ENCODE measurements around the gene P2RX4.
"Not testable (repeated sequence)": the region's sequence is repeated elsewhere in the genome, so short reads cannot be mapped to it uniquely, and the experiment has no call there.

The P2RX4 gene

DNA sequence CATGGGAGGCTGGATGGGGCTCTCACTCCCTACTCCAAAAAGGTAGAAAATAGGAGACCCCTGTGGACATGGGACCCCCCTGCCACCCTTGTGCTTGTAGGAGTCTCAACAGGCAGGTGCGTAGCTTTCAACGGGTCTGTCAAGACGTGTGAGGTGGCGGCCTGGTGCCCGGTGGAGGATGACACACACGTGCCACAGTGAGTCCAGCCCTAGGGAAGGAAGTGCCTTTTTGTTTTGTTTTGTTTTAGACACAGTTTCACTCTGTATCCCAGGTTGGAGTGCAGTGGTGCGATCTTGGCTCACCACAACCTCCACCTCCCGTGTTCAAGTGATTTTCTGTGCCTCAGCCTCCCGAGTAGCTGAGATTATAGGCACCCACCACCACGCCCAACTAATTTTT, 12.9 kb downstream of the P2RX4 start:
- DNase-seq (ENCODE audit: low spot score) = no peak

DNA sequence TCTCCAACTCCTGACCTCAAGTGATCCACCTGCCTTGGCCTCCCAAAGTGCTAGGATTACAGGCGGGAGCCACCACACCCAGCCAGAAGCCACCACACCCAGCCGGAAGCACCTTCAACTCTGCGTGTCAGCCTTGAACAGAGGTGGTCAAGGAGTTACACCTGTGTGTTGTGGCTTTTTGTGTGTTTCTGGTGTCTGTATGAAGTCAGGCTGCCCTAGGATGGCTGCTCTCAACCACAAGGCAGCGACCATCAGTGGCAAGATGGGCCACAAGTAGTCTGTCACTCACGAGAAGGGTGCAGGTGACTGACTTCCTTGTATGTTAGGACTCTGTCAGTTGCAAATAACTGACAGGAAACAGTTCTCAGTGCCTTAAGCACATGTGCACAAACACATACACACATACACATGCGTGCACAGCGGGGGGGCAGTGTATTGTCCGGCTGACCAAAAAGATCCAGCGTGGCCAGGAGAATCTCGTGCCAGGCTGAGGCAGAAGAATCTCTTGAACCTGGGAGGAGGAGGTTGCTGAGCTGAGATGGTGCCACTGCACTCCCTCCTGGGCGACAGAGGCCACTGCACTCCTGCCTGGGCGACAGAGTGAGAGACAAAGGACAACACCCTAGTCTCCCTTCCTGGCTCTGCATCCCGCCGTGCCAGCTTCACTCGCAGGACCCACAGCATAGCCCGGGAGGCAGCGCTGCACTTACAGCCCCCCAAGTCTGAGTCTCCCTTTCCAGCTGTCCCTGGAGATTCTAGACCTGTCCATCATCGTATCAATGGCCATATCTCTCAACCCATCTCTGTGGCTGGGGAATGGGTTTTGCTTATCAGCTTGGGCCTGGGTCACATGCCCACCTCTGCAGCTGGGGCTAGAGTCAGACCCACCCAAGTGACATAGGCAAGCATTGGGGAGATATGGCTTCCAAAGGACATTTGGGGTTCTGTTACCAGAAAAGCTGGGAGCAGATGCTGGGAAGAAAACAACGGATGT, 13.7 kb downstream of the P2RX4 start:
- no peak for DNase-seq (ENCODE audit: low spot score)

DNA sequence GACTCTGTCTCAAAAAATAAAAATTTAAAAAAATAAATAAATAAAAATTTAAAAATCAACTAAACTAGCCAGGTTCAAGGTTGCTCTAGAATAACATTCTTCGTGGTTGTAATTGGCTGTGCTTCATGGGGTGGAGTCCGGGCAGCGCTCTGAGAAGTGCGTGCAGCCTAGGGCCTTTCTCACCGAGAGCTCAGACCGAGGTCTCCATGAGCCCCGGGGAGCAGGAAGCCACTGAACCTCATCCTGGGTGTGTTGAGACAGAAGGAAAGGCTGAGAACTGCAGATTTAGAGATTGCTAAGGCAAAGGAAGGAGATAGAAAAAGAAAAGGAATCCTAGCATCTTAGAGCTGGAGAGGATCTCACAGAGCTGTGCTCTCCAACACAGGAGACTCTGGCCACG, 14.7 kb downstream of the P2RX4 start:
- no peak for DNase-seq (ENCODE audit: low spot score)

DNA sequence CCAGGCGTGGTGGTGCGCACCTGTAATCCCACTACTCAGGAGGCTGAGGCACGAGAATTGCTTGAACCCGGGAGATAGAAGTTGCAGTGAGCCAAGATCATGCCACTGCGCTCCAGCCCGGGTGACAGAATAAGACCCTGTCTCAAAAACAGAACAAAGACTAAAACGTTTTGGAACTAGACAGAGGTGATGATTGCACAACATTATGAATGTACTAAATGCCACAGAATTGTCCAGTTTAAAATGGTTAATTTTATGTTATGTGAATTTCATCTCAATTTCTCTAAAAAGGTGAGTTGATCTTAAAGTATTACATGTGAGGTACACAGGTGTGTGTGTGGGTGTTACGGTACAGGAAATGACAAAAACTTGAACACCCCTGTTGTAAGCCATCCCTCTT, 16.5 kb downstream of the P2RX4 start:
- DNase-seq (ENCODE audit: low spot score) = no peak

DNA sequence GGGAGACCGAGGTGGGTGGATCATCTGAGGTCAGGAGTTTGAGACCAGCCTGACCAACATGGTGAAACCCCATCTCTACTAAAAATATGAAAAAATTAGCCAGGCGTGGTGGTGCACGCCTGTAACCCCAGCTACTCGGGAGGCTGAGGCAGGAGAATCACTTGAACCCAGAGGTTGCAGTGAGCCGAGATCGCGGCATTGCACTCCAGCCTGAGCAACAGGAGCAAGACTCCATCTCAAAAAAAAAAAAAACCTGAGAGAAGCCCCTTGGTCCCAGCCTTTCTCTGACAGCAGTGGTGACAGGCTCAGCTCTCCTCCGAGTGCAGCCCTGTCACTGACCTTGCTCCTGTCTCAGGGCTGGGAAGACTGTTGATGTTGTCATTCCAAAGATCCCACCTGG, 16.9 kb downstream of the P2RX4 start:
- not testable (repeated sequence) for DNase-seq (ENCODE audit: low spot score)

DNA sequence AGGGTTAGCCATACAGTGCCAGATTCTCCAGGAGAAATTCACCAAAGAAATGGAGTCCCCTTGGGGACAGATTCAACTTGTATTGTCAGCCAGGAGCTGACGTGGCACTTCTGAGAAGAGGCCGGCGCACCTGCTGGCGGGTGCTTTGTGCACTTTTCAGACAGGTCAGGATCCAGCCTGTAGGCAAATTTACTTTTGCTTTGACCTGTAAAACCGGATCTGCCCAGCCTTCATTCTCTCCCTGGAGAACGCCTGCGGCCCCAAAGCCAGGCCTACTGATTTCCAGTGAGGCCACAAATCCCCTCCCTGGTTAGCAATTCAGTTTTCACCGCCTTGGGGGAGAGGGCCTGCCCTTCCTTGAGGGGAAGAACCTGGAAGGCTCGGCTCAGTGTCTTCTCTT, 17.4 kb downstream of the P2RX4 start:
- no peak for DNase-seq (ENCODE audit: low spot score)

DNA sequence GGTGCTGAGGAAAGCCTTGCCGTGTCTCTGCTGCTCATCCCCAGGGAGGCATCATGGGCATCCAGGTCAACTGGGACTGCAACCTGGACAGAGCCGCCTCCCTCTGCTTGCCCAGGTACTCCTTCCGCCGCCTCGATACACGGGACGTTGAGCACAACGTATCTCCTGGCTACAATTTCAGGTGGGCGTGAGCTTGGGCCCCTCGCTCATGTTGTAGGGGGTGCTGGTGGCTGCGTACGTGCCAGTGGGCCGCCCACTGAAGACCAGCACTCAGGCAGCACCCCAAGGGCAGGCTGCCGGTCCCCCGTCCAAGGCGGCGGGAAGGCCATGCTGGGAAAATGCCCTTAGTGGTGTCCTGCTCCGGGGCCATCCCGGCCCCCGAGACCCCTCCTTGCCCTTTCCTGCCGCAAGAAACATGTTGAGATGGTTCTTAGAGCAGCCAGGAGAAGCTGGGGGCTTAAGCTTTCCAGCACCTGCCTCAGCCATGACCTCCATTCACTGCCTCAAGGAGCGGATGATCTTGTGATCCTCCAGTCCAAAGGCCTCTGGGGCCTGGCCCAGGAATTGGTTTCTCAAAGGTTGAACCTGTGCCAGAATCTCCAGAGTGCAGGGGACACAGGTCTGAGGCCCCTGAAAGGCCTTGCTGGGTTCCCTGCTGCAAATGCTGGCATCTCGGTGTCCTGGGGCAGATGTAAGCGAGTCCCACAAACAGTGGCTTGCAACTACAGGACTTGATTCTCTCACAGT, 19.2 kb downstream of the P2RX4 start:
- DNase-seq (ENCODE audit: low spot score) = no peak

DNA sequence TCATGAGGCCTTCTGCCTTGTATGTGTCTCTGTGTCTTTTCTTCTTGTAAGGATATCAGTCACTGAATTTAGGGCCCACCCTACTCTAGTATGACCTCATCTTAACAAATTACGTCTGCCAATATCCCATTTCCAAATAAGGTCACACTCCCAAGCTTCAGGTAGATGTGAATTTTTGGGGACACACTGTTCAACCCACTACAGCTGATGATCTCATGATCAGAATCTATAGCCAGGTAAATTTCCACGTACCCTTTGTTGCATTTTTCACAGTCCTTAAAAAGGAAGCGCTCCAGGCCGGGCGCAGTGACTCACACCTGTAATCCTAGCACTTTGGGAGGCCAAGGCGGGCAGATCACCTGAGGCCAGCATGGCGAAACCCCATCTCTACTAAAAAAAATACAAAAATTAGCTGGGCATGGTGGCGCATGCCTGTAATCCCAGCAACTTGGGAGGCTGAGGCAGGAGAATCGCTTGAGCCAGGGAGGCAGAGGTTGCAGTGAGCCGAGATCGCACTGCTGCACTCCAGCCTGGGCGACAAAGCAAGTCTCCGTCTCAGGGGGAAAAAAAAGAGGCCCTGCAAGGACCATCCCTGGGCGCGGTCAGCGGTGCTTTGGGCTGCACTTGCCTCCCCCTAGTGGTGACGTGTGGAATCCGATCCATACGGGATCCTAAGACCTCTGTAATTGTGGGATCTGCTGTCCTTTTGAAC, 20.1 kb downstream of the P2RX4 start:
- peak; percentile 91 for DNase-seq (ENCODE audit: low spot score)

DNA sequence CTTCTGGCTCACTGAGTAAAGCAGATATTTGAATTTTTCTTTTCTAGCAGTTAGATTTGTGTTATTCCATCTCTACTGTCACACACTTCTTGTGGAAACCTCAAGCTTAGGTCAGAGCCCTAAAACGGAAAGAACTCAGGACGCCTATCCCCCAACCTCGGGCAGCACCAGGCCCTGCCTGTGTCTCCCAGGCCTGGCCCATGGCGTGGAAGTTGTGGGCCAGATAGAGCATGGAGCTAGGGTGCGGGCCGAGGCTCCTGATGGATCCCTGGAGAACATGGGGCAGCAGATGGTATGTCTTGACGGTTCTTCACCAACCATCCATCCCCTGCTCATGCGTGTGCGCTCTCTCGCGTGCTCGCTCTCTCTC, 20.6 kb downstream of the P2RX4 start:
- no peak for DNase-seq (ENCODE audit: low spot score)

DNA sequence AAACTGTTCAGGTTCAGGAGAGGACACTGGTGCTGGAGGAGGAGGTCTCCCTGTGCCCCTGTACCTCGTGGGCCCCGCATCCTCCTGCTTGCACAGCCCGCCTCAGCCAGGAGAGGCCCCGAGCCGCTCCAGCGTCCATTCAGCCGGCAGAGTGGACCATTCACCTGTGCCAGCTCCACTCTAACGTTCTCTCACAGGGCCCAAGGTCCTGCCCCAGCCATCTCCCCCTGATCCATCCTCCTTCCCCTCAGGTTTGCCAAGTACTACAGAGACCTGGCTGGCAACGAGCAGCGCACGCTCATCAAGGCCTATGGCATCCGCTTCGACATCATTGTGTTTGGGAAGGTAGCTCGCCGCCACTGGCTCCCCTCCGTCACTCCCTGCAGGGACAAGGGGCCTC, 22.2 kb downstream of the P2RX4 start:
- no peak for DNase-seq (ENCODE audit: low spot score)

DNA sequence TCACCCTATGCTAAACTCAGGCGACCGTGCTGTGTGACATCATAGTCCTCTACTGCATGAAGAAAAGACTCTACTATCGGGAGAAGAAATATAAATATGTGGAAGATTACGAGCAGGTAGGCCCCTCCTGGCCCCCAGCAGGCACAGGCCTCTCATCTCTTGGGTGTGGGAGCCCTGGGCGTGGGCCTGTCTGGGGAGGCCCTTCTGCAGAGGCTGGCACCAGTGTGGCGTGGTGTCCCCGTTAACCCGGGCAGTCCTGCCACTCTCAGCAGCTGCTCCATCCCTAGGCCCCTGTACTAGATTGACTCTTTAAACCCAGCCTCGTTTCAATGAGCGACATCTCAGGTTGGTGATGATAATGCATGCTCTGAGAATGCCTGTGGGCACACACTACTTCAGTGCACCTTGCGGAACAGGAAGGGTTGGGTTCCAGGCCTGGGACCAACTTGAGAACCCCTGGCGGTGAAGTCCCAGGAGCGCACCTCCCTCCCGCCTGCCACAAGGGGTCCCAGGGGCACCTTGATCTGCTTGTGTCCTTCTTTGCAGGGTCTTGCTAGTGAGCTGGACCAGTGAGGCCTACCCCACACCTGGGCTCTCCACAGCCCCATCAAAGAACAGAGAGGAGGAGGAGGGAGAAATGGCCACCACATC, 23.2 kb downstream of the P2RX4 start:
- no peak for DNase-seq (ENCODE audit: low spot score)

DNA sequence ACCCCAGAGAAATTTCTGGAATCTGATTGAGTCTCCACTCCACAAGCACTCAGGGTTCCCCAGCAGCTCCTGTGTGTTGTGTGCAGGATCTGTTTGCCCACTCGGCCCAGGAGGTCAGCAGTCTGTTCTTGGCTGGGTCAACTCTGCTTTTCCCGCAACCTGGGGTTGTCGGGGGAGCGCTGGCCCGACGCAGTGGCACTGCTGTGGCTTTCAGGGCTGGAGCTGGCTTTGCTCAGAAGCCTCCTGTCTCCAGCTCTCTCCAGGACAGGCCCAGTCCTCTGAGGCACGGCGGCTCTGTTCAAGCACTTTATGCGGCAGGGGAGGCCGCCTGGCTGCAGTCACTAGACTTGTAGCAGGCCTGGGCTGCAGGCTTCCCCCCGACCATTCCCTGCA, 23.7 kb downstream of the P2RX4 start:
- no peak for DNase-seq (ENCODE audit: low spot score)

DNA sequence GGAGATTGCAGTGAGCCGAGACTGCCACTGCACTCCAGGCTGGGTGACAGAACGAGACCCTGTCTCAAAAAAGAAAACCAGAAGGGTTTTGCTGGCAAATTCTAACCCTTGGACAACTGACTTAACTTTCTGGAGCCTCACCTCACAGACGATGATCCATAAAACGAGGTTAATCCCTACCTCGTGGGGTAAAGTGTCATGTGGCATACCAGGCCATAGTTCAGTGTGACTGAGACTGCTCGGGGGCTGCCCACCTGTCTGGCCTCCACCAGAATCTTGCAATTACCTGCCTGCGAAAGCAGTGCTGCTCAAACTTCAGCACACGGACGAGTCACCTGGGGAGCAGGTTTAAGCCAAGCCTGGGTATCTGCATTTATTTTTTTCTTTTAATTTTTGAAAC, 26.8 kb downstream of the P2RX4 start:
- DNase-seq (ENCODE audit: low spot score) = no peak

DNA sequence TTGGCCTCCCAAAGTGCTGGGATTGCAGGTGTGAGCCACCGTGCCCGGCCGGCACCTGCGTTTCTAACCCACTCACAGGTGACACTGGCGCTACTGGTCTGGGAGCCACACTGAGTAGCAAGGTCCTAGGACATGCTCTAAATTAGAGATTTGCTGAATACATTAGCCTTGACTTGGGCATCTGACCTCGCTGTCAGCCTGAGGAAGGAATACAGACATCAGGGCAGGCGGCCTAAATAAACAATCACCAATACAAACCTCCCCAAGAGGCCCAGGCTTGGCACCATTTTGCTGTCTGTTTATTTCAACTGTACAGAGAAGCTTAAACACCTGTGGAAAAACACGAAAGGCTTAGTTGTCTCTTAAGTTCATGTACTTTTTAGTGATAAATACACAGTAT, 27.5 kb downstream of the P2RX4 start:
- no peak for DNase-seq (ENCODE audit: low spot score)

DNA sequence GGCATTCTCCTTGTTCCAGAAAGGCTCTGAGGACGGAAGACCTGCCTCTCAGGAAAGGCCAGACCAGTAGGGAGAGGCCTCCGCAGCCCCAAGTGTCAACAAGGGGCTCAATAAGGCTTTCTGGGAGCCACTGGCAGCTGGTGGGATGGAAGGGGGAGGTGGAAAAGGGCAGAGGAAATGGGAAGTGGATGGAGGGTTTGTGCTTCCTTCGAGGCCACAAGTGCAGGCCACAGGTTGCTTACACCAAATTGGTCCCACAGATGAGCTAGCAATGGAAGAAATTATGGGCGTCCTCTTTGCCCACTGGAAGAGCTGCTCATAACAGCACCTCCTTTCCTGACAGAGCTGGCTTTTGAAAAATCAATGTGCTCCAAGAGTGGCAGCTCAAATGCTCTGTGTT, 28.2 kb downstream of the P2RX4 start:
- no peak for DNase-seq (ENCODE audit: low spot score)

DNA sequence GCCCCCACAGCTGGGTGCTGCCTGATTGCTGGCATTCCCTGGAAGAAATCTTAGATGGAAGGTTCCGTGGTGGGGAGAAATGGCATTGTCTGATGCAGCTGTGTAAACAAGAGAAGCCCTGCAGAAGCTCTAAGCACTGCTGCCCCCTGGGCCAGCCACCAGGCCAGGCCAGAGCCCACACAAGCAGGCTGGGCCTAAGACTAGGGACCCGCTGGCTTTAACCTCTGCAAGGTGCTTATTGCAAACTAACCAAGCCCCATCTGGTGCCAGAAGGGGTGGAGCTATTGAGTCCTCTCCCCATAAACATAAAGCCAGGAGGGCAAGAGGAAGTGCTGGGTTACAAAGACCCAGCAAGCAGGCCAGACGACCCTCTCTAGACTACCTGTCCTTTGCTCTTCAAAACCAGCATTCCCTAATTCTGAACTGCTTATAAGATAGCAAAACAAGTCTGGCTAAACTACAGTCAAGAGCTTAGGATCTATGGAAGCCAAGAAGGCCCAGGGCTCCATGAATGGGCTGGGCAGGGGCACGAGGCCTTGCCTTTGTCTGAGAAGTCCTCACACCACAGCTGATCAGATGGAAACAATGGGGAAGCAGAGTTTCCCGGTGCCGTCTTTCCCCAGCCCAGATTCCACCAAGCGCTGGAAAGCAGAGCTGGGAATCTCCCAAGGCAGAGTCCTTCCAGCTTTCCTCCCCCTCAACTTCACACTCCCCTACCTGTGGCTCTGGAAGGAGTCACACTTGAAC, 28.8 kb downstream of the P2RX4 start:
- DNase-seq (ENCODE audit: low spot score) = no peak

DNA sequence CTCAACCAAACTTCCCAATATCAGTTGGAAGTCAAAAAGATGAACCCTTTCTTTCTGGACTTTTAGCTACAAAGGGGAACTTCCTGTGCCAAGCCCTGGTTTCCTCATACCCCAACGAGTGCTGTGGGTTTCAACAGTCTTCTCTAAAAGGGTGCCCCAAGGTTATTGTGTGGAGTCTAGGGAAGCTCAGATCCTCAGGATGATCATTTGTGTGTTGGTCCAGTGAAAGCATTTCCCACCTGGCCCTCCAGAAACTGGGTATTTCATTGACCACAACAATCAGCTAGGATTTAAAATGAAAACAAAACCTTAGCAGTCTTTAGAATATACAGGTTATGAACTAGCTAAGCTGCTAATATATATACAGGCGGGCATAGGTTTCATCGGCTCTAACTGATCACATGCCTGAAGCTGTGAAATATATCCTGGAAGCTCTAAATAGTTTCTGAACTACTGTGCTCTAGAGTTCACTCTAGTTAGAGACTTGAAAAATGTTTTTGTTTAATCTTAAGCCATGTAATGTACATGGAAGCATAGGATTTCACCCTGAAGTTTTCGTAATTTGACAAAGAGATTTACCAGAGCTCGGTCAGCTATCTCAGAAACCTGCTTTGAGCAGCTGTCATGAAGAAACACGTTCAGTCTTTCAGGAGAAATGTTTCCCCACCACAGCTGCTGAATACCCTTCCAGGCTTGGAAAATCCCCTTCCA, 29.6 kb downstream of the P2RX4 start:
- no peak for DNase-seq (ENCODE audit: low spot score)

DNA sequence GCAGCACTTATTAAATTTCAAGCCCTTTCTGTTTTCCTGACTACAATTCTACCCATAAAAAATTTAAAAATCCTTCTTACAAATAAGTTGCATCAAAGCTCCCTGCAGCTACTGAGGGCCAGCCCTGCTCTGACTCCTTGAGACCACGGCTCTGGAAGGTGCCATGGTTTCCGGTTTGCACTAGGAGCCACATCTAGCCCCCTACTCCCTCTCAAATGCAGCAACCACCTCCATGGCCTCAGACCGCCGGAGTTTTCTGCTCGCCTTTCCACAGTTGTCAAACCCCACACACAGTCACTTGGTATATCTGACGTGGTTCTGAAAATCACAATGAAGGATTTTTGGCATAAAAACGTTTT, 30.1 kb downstream of the P2RX4 start:
- no peak for DNase-seq (ENCODE audit: low spot score)

DNA sequence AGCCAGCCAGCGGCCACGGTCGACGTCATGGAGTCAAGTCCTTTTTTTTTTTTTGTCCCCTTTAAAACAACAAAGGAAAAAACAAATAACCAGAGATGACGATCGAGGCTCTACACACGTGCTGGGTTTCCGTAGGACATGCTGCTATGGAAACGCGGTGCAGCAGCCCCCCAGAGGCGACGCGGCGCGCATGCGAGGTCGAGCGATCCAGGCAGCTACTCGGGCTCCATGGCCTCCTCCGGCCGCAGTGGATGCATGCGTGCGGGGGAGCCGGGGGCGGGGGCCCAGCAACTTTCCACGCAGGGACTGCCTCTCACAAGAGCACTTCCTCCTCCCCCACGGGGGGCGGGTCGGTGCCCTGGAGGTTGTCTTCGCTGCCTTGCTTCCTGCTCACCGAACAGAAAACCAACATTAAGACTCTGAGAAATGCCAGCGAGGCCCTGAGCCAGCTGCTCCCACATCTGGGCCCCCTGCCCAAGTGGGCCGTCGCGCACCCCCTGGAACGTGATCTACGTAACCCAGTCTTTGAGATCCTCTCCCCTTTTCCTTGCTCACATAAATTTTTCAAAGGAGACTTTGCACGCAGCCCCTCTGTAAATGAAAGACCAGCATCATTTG, 30.7 kb downstream of the P2RX4 start:
- no peak for DNase-seq (ENCODE audit: low spot score)

DNA sequence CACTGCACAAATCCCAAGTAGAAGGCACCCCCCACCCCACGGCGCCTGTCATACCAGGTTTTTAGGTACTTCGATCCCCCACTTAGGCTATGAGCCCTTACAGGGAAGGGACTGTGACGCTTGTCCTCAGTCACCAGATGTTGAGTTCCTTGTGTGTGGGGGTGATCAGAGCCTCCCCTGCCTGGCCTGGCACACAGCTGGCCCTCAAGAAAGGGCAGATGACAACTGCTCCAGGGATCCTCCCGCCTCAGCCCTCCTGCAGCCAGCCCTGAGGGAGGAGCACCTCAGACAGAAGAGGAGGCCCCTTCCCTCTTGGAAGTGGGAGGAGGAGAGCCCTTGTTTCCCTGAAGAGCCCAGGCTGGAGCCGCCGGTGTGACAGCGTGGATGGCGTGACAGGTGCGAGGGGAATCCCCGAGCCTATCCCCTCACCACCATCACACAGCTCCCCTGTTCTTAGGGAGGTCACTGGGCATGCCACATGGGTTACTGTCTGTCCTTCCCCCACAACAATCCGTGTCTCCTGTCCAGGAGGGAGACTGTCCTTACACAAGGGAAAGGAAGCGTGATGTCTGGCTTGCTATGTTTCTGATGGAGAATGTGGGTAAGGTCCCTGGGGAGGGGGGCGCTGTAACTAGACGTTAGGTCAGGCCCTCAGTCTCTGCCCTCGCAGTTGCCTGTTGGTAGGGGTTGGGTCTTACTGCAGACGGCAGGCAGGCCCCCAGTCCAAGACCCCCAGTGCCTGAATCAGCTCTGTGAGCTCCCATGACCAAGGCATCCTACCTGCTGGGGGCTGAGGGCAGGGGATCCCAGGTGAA, 31.4 kb downstream of the P2RX4 start:
- no peak for DNase-seq (ENCODE audit: low spot score)
